HCT116 (cell line): ENCODE measurements around the gene NFIA. TPM values are rescaled to one million over a fixed set of nuclear protein-coding genes. Genes with fewer than 3 reads are reported as not detected.
A peak's percentile ranks its signal among the peaks of the same experiment; 100 is the strongest.

Experiments
- ATAC-seq: fragments of 200-7000 bp; cut with Tn5 transposase; 2 replicates; pipeline ENCODE4 v1.9.1; 2020; ENCODE audit warnings: mild to moderate bottlenecking, moderate library complexity
- BruUV-seq: library from RNA; stranded (reverse); fragments of 400-500 nt; replicated peaks from 2 replicates; lab custom pipeline; 2021; lab: Mats Ljungman, UMichigan
- CTCF ChIA-PET: fragments of 300-600 bp; sonication (Branson Sonifier 250); formaldehyde crosslinking; loops from one replicate; lab custom pipeline; 2021; ENCODE audit warnings: antibody characterized with exemption; lab: Charles Lee
- POLR2A ChIA-PET: fragments of 300-600, 350-600 bp; sonication (Branson Sonifier 250); formaldehyde crosslinking; loops from one replicate; lab custom pipeline; 2021; ENCODE audit warnings: antibody characterized with exemption; lab: Charles Lee
- RAD21 ChIA-PET, 2 experiments: fragments of 300-600 bp; sonication (Branson Sonifier 250); formaldehyde crosslinking; loops; one replicate each; lab custom pipeline; 2023; ENCODE audit warnings: low total read pairs in 2 of 2; ENCODE audit not compliant: uncharacterized antibody in 2 of 2, unreplicated experiment in 2 of 2, low non-redundant PET in 1 of 2; lab: Charles Lee
- DNase-seq: peaks from one replicate; pipeline ENCODE4 v3.0.0-alpha.2; 2010; ENCODE audit warnings: low read depth, low spot score
- H2AFZ ChIP-seq: fragments of 200-600 bp; shearing (Covaris generic), sonication (generic); 2 replicates; pipeline ENCODE4 v1.6.1; 2017; ENCODE audit warnings: low read depth, mixed run types, mixed read lengths, antibody characterized with exemption, low read length; ENCODE audit not compliant: poor library complexity, severe bottlenecking
- H3K27ac ChIP-seq: 2 replicates; pipeline ENCODE4 v1.5.1; 2012; ENCODE audit warnings: low read depth, low read length
- H3K27me3 ChIP-seq: fragments of 200-600 bp; sonication (generic); 2 replicates; pipeline ENCODE4 v1.6.1; 2016; ENCODE audit warnings: mixed run types, low read length, mixed read lengths; ENCODE audit not compliant: insufficient read depth
- H3K36me3 ChIP-seq, 2 experiments: fragments of 200-500 bp in 1 of 2; fragments of 200-600 bp in 1 of 2; sonication (Bioruptor generic) in 1 of 2; sonication (generic) in 1 of 2; 2 replicates each; pipeline versions ENCODE4 v1.5.1 to v1.6.1; 2014 to 2016; ENCODE audit warnings: low read length in 2 of 2, inconsistent platforms in 1 of 2, mixed read lengths in 1 of 2, mixed run types in 1 of 2; ENCODE audit not compliant: insufficient read depth in 2 of 2, control insufficient read depth in 1 of 2
- H3K4me1 ChIP-seq, 2 experiments: fragments of 200-600 bp in 1 of 2; sonication (generic) in 1 of 2; 2 replicates each; pipeline versions ENCODE4 v1.5.1 to v1.6.1; 2012 to 2017; ENCODE audit warnings: low read length in 2 of 2, inconsistent platforms in 1 of 2, mild to moderate bottlenecking in 1 of 2, mixed read lengths in 1 of 2, mixed run types in 1 of 2, moderate library complexity in 1 of 2; ENCODE audit not compliant: insufficient read depth in 2 of 2, control insufficient read depth in 1 of 2
- H3K4me2 ChIP-seq: fragments of 200-600 bp; sonication (generic); 2 replicates; pipeline ENCODE4 v1.6.1; 2017; ENCODE audit warnings: mixed run types, low read length, mixed read lengths
- H3K4me3 ChIP-seq, 2 experiments: fragments of 200-600 bp in 1 of 2; sonication (generic) in 1 of 2; replicated peaks in 1 of 2; 2 replicates each; pipeline ENCODE4 v1.5.1; 2011 to 2016; ENCODE audit warnings: low read length in 2 of 2, control low read depth in 1 of 2, low read depth in 1 of 2, mild to moderate bottlenecking in 1 of 2, mixed read lengths in 1 of 2, mixed run types in 1 of 2
- H3K79me2 ChIP-seq: fragments of 200-600 bp; sonication (generic); 2 replicates; pipeline ENCODE4 v1.6.1; 2017; ENCODE audit warnings: mild to moderate bottlenecking, mixed run types, low read length, moderate library complexity, mixed read lengths; ENCODE audit not compliant: insufficient read depth
- H3K9ac ChIP-seq: fragments of 200-600 bp; sonication (generic); 2 replicates; pipeline ENCODE4 v1.6.1; 2016; ENCODE audit warnings: low read length, mixed read lengths
- H3K9me2 ChIP-seq: fragments of 200-600 bp; sonication (generic), shearing (Covaris generic); 2 replicates; pipeline ENCODE4 v1.6.1; 2017; ENCODE audit warnings: mixed run types, mild to moderate bottlenecking, moderate library complexity; ENCODE audit not compliant: insufficient read depth
- H3K9me3 ChIP-seq, 2 experiments: fragments of 200-500 bp in 1 of 2; fragments of 200-600 bp in 1 of 2; sonication (Bioruptor generic) in 1 of 2; sonication (generic) in 1 of 2; 2 replicates each; pipeline ENCODE4 v1.6.1; 2014 to 2017; ENCODE audit warnings: low read length in 2 of 2, mixed read lengths in 2 of 2, inconsistent platforms in 1 of 2, low read depth in 1 of 2, mild to moderate bottlenecking in 1 of 2, mixed run types in 1 of 2, moderate library complexity in 1 of 2; ENCODE audit not compliant: control insufficient read depth in 1 of 2, insufficient read depth in 1 of 2
- H4K20me1 ChIP-seq: fragments of 200-600 bp; sonication (generic), shearing (Covaris generic); 2 replicates; pipeline ENCODE4 v1.6.1; 2017; ENCODE audit warnings: mixed run types, mild to moderate bottlenecking, moderate library complexity; ENCODE audit not compliant: insufficient read depth
- CBX3 ChIP-seq: IDR thresholded peaks from 2 replicates; pipeline ENCODE4 v1.6.1; 2012; ENCODE audit warnings: low read depth
- CEBPB ChIP-seq: IDR thresholded peaks from 2 replicates; pipeline ENCODE4 v1.6.1; 2012; ENCODE audit warnings: low read depth
- EGR1 ChIP-seq: IDR thresholded peaks from 2 replicates; pipeline ENCODE4 v1.6.1; 2012; ENCODE audit warnings: low read depth
- EZH2 ChIP-seq: fragments of 200-600 bp; sonication (generic); IDR thresholded peaks from 2 replicates; pipeline ENCODE4 v1.6.1; 2017; ENCODE audit warnings: antibody characterized with exemption, mixed run types
- JUND ChIP-seq: IDR thresholded peaks from 2 replicates; pipeline ENCODE4 v1.6.1; 2012
- POLR2A ChIP-seq: IDR thresholded peaks from 2 replicates; pipeline ENCODE4 v1.7.0; 2011; ENCODE audit warnings: borderline replicate concordance; ENCODE audit not compliant: insufficient read depth, insufficient read length; ENCODE audit errors: extremely low read depth
- TCF7L2 ChIP-seq: IDR thresholded peaks from 2 replicates; pipeline ENCODE4 v1.7.0; 2011; ENCODE audit warnings: borderline replicate concordance, inconsistent platforms; ENCODE audit not compliant: insufficient read depth, insufficient read length; ENCODE audit errors: extremely low read depth
- YY1 ChIP-seq: IDR thresholded peaks from 2 replicates; pipeline ENCODE4 v1.6.1; 2011; ENCODE audit warnings: low read length, low read depth, moderate library complexity, mild to moderate bottlenecking; ENCODE audit not compliant: insufficient replicate concordance; ENCODE audit errors: extremely low read depth
- ZFX ChIP-seq: fragments of 450-650 bp; IDR thresholded peaks from 2 replicates; pipeline ENCODE4 v1.6.1; 2017
- ZNF274 ChIP-seq: fragments of 200-500 bp; sonication (Bioruptor generic); IDR thresholded peaks from 2 replicates; pipeline ENCODE4 v1.6.1; 2014; ENCODE audit warnings: mild to moderate bottlenecking, low read depth, low read length, inconsistent platforms
- intact Hi-C: fragments of 100-400 bp; cut with micrococcal nuclease; formaldehyde crosslinking; loops from 2 replicates; pipeline ENCODE4 v1.10.0; 2022
- total RNA-seq: library from RNA; stranded (reverse); gene quantifications from one replicate; pipeline ENCODE4 v1.2.1, GENCODE V29; 2021; ENCODE audit not compliant: unreplicated experiment
- TF ChIP-seq, protein P1 (sequence below): IDR thresholded peaks from 2 replicates; pipeline ENCODE4 v1.6.1; 2012
- TF ChIP-seq, protein P2 (sequence below): IDR thresholded peaks from 2 replicates; pipeline ENCODE4 v1.6.1; 2012

Gene NFIA
- total RNA-seq, 1 experiment from 2014 or later = 17.2 TPM

DNA sequence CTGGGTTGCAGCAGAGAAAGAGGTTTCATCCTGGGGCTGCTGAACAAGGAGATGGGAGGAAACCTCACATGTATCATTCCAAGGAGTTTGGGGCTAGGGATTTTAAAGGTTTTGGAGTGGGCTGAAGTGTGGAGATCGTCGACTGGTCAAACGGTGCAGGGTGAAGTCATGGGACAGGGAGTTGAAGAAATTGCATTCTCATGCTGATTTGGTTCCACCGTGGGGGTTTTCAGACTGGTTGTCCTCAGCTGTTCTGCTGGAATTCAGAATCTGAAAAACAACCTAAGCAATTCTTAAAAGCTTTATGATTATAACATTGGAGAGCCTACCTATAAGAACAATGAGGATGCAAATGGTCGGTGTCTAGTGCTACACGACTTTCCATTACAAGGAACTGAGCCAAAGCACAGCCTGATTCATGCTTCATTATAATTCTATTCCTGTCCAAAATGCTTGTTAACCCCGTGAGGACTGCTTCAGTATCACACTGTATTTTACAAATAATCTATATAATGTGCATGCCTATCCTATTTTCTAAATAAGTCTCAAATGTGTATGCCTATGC lies 399.9 kb downstream of the NFIA start:
- Histone ChIP-seq H3K27ac (peak overlapping the region; percentile 25; the same call in 1 of the 2 replicates), H3K9ac (no peak overlapping the region), H3K79me2 (no peaks in the 10 kb centered on the region), H4K20me1 (no peaks in the 10 kb centered on the region), H3K4me1 (peaks cover 10 to 18% of the 10 kb centered on the region in 2 experiments), H3K36me3 (no peaks in the 10 kb centered on the region), H3K9me3 (no peaks in the 10 kb centered on the region), H3K27me3 (no peaks in the 10 kb centered on the region), H3K9me2 (no peaks in the 10 kb centered on the region), H2AFZ (no peak overlapping the region), H3K4me2 (peak overlapping the region; percentile 47; the same call in 1 of the 2 replicates), H3K4me3 (no peak overlapping the region)
- ATAC-seq (no peak), DNase-seq (no peak)
- ChIA-PET RAD21 (no interaction called here), CTCF (no interaction called here), POLR2A (no interaction called here)
- intact Hi-C loops = no loop called here
- TF ChIP-seq, protein P1, sequence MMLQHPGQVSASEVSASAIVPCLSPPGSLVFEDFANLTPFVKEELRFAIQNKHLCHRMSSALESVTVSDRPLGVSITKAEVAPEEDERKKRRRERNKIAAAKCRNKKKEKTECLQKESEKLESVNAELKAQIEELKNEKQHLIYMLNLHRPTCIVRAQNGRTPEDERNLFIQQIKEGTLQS = no peak
- TF ChIP-seq CBX3 (no peak), YY1 (no peak), ZNF274 (no peak), POLR2A (no peak), ZFX (no peak), EGR1 (no peak), EZH2 (no peak), JUND (no peak), CEBPB (no peak), TCF7L2 (no peak)
- TF ChIP-seq, protein P2, sequence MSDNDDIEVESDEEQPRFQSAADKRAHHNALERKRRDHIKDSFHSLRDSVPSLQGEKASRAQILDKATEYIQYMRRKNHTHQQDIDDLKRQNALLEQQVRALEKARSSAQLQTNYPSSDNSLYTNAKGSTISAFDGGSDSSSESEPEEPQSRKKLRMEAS = no peak
- BruUV-seq = no TSS peak
